Activated naive CD8-positive, alpha-beta T cell treated with anti-CD3 and anti-CD28 coated beads, Interleukin-2, amount 50 U/mL, for 24 hours (primary cell): ENCODE results near the gene PPFIA3.
"Not testable (repeated sequence)": the region's sequence is repeated elsewhere in the genome, so short reads cannot be mapped to it uniquely, and the experiment has no call there.

Experiments
- ATAC-seq: fragments of 150-1000 bp; cut with Tn5 transposase; one replicate; pipeline ENCODE4 v1.10.0; 2021
- DNase-seq: peaks from one replicate; pipeline ENCODE4 v3.0.0; 2021
- H3K27ac Mint-ChIP-seq: one replicate; pipeline ENCODE4 v1.8.0; 2021; ENCODE audit warnings: mild to moderate bottlenecking, mixed read lengths
- H3K27me3 Mint-ChIP-seq: one replicate; pipeline ENCODE4 v1.8.0; 2021; ENCODE audit warnings: mixed read lengths
- H3K36me3 Mint-ChIP-seq: one replicate; pipeline ENCODE4 v1.8.0; 2021; ENCODE audit warnings: low read depth, mixed read lengths
- H3K4me1 Mint-ChIP-seq: one replicate; pipeline ENCODE4 v1.8.0; 2021; ENCODE audit warnings: mixed read lengths
- H3K4me3 Mint-ChIP-seq: one replicate; pipeline ENCODE4 v1.8.0; 2021; ENCODE audit warnings: mild to moderate bottlenecking, moderate library complexity, mixed read lengths
- H3K9me3 Mint-ChIP-seq: one replicate; pipeline ENCODE4 v1.8.0; 2021; ENCODE audit warnings: mixed read lengths

Gene PPFIA3

GRCh38 chr19:49111218-49111998 is 7.9 kb upstream of the PPFIA3 start:
- Mint-ChIP-seq H3K27ac (no peak overlapping the region), H3K4me3 (no peak overlapping the region), H3K9me3 (no peaks in the 10 kb centered on the region), H3K36me3 (peaks cover 21% of the 10 kb centered on the region), H3K27me3 (no peaks in the 10 kb centered on the region), H3K4me1 (peaks cover 13% of the 10 kb centered on the region)
- no peak for DNase-seq
- ATAC-seq, result no peak

GRCh38 chr19:49113762-49114629 is 5.3 kb upstream of the PPFIA3 start, which contains the start of gene LIN7B:
Gene LIN7B, plus strand, starts transcription at chr19:49114370. Its CDS starts 35 bp downstream, at chr19:49114405.
- ATAC-seq (peak; percentile 72), DNase-seq (peak; percentile 77)
- Mint-ChIP-seq H3K27ac (peak within 1 kb of the TSS; percentile 11), H3K27me3 (no peaks in the 10 kb centered on the region), H3K4me1 (peaks cover 27% of the 10 kb centered on the region), H3K4me3 (peak within 1 kb of the TSS; percentile 76), H3K9me3 (no peaks in the 10 kb centered on the region), H3K36me3 (peaks cover 3% of the 10 kb centered on the region)

- no peaks in the 10 kb centered on the region for H3K9me3 Mint-ChIP-seq
These were observed 4.5 kb upstream of the PPFIA3 start for GRCh38 chr19:49114630-49115363.

GRCh38 chr19:49116544-49116943 is 2.8 kb upstream of the PPFIA3 start:
- DNase-seq, result no peak
- Mint-ChIP-seq H3K27me3 (peaks cover 9% of the 10 kb centered on the region), H3K36me3 (no peaks in the 10 kb centered on the region), H3K4me3 (no peak overlapping the region), H3K9me3 (no peaks in the 10 kb centered on the region), H3K27ac (no peak overlapping the region), H3K4me1 (peaks cover 33% of the 10 kb centered on the region)
- no peak for ATAC-seq

More at GRCh38 chr19:49114630-49115363, 4.5 kb upstream of the PPFIA3 start:
- no peaks in the 10 kb centered on the region for H3K36me3 Mint-ChIP-seq
- peak overlapping the region; percentile 64 for H3K4me3 Mint-ChIP-seq
- DNase-seq, result peak; percentile 53
- no peak for ATAC-seq
- H3K27ac Mint-ChIP-seq, result no peak overlapping the region
- H3K27me3 Mint-ChIP-seq, result no peaks in the 10 kb centered on the region
- peaks cover 27% of the 10 kb centered on the region for H3K4me1 Mint-ChIP-seq

- peak overlapping the region; percentile 76 for H3K27ac Mint-ChIP-seq
- DNase-seq (no peak), ATAC-seq (no peak)
- peaks cover 9% of the 10 kb centered on the region for H3K27me3 Mint-ChIP-seq
- no peaks in the 10 kb centered on the region for H3K36me3 Mint-ChIP-seq
- H3K4me1 Mint-ChIP-seq, result peaks cover 33% of the 10 kb centered on the region
- peak overlapping the region; percentile 81 for H3K4me3 Mint-ChIP-seq
- H3K9me3 Mint-ChIP-seq, result no peaks in the 10 kb centered on the region
These were observed 1.4 kb upstream of the PPFIA3 start for GRCh38 chr19:49117677-49118564.

GRCh38 chr19:49118565-49119410 is 556 bp upstream of the PPFIA3 start, which contains the start of gene C19orf73:
Gene C19orf73, minus strand, starts transcription at chr19:49119143. Its CDS starts 121 bp downstream, at chr19:49119022.
- ATAC-seq, result peak; percentile 80
- H3K36me3 Mint-ChIP-seq, result no peaks in the 10 kb centered on the region
- DNase-seq, result peak; percentile 96
- H3K9me3 Mint-ChIP-seq, result no peaks in the 10 kb centered on the region
- H3K27ac Mint-ChIP-seq, result peak within 1 kb of the TSS; percentile 76
- peaks cover 9% of the 10 kb centered on the region for H3K27me3 Mint-ChIP-seq
- peaks cover 27% of the 10 kb centered on the region for H3K4me1 Mint-ChIP-seq
- H3K4me3 Mint-ChIP-seq, result peak within 1 kb of the TSS; percentile 81

- Mint-ChIP-seq H3K36me3 (no peaks in the 10 kb centered on the region), H3K27ac (no peak overlapping the region), H3K27me3 (peaks cover 9% of the 10 kb centered on the region), H3K9me3 (no peaks in the 10 kb centered on the region), H3K4me1 (peaks cover 20% of the 10 kb centered on the region), H3K4me3 (peak overlapping the region; percentile 51)
- ATAC-seq (no peak), DNase-seq (no peak)
These were observed 960 bp downstream of the PPFIA3 start for GRCh38 chr19:49120325-49120683.

GRCh38 chr19:49120868-49121267 is 1.5 kb downstream of the PPFIA3 start:
- Mint-ChIP-seq H3K36me3 (no peaks in the 10 kb centered on the region), H3K27me3 (peaks cover 9% of the 10 kb centered on the region), H3K9me3 (no peaks in the 10 kb centered on the region), H3K4me1 (peaks cover 20% of the 10 kb centered on the region), H3K27ac (no peak overlapping the region), H3K4me3 (peak overlapping the region; percentile 51)
- no peak for ATAC-seq
- no peak for DNase-seq

GRCh38 chr19:49121841-49122240 is 2.5 kb downstream of the PPFIA3 start:
- H3K27ac Mint-ChIP-seq, ATAC-seq, H3K27me3 Mint-ChIP-seq, H3K9me3 Mint-ChIP-seq, DNase-seq, H3K36me3 Mint-ChIP-seq, H3K4me3 Mint-ChIP-seq: not testable (repeated sequence)
- peaks cover 20% of the 10 kb centered on the region for H3K4me1 Mint-ChIP-seq

- not testable (repeated sequence) for H3K9me3 Mint-ChIP-seq, H3K27ac Mint-ChIP-seq, H3K36me3 Mint-ChIP-seq, ATAC-seq, H3K27me3 Mint-ChIP-seq, H3K4me3 Mint-ChIP-seq, DNase-seq
- H3K4me1 Mint-ChIP-seq, result peaks cover 16% of the 10 kb centered on the region
These were observed 3.9 kb downstream of the PPFIA3 start for GRCh38 chr19:49123285-49123684.

- no peak overlapping the region for H3K27ac Mint-ChIP-seq
- no peak overlapping the region for H3K4me3 Mint-ChIP-seq
- H3K4me1 Mint-ChIP-seq, result peaks cover 20% of the 10 kb centered on the region
- H3K9me3 Mint-ChIP-seq, result no peaks in the 10 kb centered on the region
- DNase-seq, result no peak
- H3K36me3 Mint-ChIP-seq, result no peaks in the 10 kb centered on the region
- no peak for ATAC-seq
- H3K27me3 Mint-ChIP-seq, result peaks cover 9% of the 10 kb centered on the region
These were observed 5.8 kb downstream of the PPFIA3 start for GRCh38 chr19:49125025-49125731.

GRCh38 chr19:49126575-49126974 is 7.2 kb downstream of the PPFIA3 start:
- Mint-ChIP-seq H3K4me1 (peaks cover 14% of the 10 kb centered on the region), H3K4me3 (no peak overlapping the region), H3K9me3 (no peaks in the 10 kb centered on the region), H3K27me3 (no peaks in the 10 kb centered on the region), H3K27ac (no peak overlapping the region), H3K36me3 (no peaks in the 10 kb centered on the region)
- ATAC-seq (no peak), DNase-seq (no peak)
